ENCODE data around the gene CFAP410.

CFAP410 gene

DNA sequence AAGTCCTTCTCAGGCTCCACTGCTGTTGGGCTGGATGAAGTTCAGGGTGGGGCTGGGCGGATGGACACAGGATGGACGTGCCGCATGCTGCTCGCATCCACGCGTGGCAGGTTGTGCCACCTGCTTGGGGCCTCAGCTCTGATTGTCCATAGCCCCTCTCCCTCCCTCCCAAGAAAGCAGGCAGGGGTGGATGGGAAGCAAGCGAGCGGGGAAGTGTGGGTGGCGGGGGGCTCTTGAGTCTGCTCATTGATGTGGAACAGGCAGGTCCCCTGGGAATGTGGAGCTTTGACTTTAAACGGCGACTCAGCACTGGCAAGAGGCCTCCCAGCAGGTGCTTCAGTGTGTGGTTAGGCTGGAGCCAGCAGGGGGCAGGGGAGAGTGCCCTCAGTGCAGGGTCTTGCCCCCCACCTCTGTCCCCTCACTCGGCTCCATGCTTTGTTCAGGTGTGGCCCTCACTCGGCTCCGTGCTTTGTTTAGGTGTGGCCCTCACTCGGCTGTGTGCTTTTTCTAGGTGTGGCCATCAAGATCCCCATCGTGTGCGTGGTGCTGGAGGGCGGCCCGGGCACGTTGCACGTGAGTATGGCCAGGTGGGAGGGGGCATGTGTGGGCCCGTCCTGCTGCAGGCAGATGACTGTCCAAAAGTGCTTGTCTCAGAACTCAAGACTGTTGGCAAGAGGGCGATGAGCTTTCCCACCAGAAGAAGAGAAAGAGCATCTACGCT lies 38.2 kb upstream of the CFAP410 start (continued):
- TF ChIP-seq, protein P1, sequence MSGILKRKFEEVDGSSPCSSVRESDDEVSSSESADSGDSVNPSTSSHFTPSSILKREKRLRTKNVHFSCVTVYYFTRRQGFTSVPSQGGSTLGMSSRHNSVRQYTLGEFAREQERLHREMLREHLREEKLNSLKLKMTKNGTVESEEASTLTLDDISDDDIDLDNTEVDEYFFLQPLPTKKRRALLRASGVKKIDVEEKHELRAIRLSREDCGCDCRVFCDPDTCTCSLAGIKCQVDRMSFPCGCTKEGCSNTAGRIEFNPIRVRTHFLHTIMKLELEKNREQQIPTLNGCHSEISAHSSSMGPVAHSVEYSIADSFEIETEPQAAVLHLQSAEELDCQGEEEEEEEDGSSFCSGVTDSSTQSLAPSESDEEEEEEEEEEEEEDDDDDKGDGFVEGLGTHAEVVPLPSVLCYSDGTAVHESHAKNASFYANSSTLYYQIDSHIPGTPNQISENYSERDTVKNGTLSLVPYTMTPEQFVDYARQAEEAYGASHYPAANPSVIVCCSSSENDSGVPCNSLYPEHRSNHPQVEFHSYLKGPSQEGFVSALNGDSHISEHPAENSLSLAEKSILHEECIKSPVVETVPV (CRISPR knock-in tag; IDR thresholded peaks at IDR 0.05), result no peak
- TF ChIP-seq, protein P2, sequence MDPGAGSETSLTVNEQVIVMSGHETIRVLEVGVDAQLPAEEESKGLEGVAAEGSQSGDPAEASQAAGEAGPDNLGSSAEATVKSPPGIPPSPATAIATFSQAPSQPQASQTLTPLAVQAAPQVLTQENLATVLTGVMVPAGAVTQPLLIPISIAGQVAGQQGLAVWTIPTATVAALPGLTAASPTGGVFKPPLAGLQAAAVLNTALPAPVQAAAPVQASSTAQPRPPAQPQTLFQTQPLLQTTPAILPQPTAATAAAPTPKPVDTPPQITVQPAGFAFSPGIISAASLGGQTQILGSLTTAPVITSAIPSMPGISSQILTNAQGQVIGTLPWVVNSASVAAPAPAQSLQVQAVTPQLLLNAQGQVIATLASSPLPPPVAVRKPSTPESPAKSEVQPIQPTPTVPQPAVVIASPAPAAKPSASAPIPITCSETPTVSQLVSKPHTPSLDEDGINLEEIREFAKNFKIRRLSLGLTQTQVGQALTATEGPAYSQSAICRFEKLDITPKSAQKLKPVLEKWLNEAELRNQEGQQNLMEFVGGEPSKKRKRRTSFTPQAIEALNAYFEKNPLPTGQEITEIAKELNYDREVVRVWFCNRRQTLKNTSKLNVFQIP (CRISPR knock-in tag; IDR thresholded peaks at IDR 0.05; ENCODE audit: borderline replicate concordance, low read depth), result no peak
- no peak for TF ChIP-seq ESRRG (CRISPR knock-in tag; IDR thresholded peaks at IDR 0.05)
- TF ChIP-seq SNAI2 (CRISPR knock-in tag; IDR thresholded peaks at IDR 0.05), result no peak
- no peak for TF ChIP-seq CSDC2 (CRISPR knock-in tag; IDR thresholded peaks at IDR 0.05)
- no peak for TF ChIP-seq ZNF8 (CRISPR knock-in tag; IDR thresholded peaks at IDR 0.05)
- no peak for TF ChIP-seq ZC3H10 (CRISPR knock-in tag; IDR thresholded peaks at IDR 0.05)

DNA sequence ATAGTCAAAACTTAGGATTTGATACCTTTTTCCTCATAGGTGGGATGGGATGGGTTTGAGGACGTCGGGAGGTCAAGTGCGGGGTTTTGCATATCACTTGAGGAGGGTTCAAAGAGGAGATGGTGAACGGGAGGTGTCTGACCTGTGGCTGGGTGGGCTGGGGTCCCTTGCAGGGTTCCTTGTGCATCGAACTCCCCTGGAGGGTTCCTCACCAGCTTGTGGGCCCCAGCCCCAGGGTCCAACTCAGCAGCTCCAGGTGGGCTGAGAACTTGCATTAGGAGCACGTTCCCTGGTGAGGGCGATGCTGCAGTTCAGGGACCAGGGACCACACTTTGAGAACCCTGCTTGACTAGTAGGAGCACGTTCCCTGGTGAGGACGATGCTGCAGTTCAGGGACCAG lies 37.4 kb upstream of the CFAP410 start:
- TF ChIP-seq, protein P1 (CRISPR knock-in tag; IDR thresholded peaks at IDR 0.05), result no peak
- TF ChIP-seq BACH2 (CRISPR knock-in tag; IDR thresholded peaks at IDR 0.05; ENCODE audit: borderline replicate concordance) (no peak), ZNF70 (CRISPR knock-in tag; IDR thresholded peaks at IDR 0.05) (no peak), CSDC2 (CRISPR knock-in tag; IDR thresholded peaks at IDR 0.05) (no peak), ESRRG (CRISPR knock-in tag; IDR thresholded peaks at IDR 0.05) (no peak), ARNTL (CRISPR knock-in tag; IDR thresholded peaks at IDR 0.05; ENCODE audit: borderline replicate concordance, low read depth) (no peak), OSR1 (CRISPR knock-in tag; IDR thresholded peaks at IDR 0.05) (no peak), ZFP3 (CRISPR knock-in tag; IDR thresholded peaks at IDR 0.05) (no peak), ZC3H10 (CRISPR knock-in tag; IDR thresholded peaks at IDR 0.05) (no peak), ZNF8 (CRISPR knock-in tag; IDR thresholded peaks at IDR 0.05) (no peak), TOX (CRISPR knock-in tag; IDR thresholded peaks at IDR 0.05; ENCODE audit: borderline replicate concordance) (no peak), ZFP30 (CRISPR knock-in tag; IDR thresholded peaks at IDR 0.05) (no peak)
- TF ChIP-seq, protein P3, sequence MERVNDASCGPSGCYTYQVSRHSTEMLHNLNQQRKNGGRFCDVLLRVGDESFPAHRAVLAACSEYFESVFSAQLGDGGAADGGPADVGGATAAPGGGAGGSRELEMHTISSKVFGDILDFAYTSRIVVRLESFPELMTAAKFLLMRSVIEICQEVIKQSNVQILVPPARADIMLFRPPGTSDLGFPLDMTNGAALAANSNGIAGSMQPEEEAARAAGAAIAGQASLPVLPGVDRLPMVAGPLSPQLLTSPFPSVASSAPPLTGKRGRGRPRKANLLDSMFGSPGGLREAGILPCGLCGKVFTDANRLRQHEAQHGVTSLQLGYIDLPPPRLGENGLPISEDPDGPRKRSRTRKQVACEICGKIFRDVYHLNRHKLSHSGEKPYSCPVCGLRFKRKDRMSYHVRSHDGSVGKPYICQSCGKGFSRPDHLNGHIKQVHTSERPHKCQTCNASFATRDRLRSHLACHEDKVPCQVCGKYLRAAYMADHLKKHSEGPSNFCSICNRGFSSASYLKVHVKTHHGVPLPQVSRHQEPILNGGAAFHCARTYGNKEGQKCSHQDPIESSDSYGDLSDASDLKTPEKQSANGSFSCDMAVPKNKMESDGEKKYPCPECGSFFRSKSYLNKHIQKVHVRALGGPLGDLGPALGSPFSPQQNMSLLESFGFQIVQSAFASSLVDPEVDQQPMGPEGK (CRISPR knock-in tag; IDR thresholded peaks at IDR 0.05; ENCODE audit: borderline replicate concordance), result no peak
- TF ChIP-seq, protein P4, sequence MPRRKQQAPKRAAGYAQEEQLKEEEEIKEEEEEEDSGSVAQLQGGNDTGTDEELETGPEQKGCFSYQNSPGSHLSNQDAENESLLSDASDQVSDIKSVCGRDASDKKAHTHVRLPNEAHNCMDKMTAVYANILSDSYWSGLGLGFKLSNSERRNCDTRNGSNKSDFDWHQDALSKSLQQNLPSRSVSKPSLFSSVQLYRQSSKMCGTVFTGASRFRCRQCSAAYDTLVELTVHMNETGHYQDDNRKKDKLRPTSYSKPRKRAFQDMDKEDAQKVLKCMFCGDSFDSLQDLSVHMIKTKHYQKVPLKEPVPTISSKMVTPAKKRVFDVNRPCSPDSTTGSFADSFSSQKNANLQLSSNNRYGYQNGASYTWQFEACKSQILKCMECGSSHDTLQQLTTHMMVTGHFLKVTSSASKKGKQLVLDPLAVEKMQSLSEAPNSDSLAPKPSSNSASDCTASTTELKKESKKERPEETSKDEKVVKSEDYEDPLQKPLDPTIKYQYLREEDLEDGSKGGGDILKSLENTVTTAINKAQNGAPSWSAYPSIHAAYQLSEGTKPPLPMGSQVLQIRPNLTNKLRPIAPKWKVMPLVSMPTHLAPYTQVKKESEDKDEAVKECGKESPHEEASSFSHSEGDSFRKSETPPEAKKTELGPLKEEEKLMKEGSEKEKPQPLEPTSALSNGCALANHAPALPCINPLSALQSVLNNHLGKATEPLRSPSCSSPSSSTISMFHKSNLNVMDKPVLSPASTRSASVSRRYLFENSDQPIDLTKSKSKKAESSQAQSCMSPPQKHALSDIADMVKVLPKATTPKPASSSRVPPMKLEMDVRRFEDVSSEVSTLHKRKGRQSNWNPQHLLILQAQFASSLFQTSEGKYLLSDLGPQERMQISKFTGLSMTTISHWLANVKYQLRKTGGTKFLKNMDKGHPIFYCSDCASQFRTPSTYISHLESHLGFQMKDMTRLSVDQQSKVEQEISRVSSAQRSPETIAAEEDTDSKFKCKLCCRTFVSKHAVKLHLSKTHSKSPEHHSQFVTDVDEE (CRISPR knock-in tag; IDR thresholded peaks at IDR 0.05), result no peak
- TF ChIP-seq, protein P5, sequence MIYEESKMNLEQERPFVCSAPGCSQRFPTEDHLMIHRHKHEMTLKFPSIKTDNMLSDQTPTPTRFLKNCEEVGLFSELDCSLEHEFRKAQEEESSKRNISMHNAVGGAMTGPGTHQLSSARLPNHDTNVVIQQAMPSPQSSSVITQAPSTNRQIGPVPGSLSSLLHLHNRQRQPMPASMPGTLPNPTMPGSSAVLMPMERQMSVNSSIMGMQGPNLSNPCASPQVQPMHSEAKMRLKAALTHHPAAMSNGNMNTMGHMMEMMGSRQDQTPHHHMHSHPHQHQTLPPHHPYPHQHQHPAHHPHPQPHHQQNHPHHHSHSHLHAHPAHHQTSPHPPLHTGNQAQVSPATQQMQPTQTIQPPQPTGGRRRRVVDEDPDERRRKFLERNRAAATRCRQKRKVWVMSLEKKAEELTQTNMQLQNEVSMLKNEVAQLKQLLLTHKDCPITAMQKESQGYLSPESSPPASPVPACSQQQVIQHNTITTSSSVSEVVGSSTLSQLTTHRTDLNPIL (CRISPR knock-in tag; IDR thresholded peaks at IDR 0.05; ENCODE audit: low read depth), result no peak
- TF ChIP-seq, protein P2 (CRISPR knock-in tag; IDR thresholded peaks at IDR 0.05; ENCODE audit: borderline replicate concordance, low read depth), result no peak
- no peak for ATAC-seq
